Umbilical cord (tissue), 2 donors: ENCODE results near the gene KCNJ11. TPM values are rescaled to one million over a fixed set of nuclear protein-coding genes. Genes with fewer than 3 reads are reported as not detected.

Experiments
- DNase-seq: peaks from one replicate; pipeline ENCODE4 v3.0.0-alpha.2; 2015; ENCODE audit warnings: low spot score
- total RNA-seq: library from RNA; depleted of rRNA; stranded (reverse); fragments of >200 nt; gene quantifications from one replicate; pipeline ENCODE4 v1.2.3, GENCODE V29; 2014; ENCODE audit warnings: low replicate concordance; ENCODE audit not compliant: insufficient read depth

Gene KCNJ11
- total RNA-seq, 1 donor from 2014 or later, result 0.48 TPM

DNA sequence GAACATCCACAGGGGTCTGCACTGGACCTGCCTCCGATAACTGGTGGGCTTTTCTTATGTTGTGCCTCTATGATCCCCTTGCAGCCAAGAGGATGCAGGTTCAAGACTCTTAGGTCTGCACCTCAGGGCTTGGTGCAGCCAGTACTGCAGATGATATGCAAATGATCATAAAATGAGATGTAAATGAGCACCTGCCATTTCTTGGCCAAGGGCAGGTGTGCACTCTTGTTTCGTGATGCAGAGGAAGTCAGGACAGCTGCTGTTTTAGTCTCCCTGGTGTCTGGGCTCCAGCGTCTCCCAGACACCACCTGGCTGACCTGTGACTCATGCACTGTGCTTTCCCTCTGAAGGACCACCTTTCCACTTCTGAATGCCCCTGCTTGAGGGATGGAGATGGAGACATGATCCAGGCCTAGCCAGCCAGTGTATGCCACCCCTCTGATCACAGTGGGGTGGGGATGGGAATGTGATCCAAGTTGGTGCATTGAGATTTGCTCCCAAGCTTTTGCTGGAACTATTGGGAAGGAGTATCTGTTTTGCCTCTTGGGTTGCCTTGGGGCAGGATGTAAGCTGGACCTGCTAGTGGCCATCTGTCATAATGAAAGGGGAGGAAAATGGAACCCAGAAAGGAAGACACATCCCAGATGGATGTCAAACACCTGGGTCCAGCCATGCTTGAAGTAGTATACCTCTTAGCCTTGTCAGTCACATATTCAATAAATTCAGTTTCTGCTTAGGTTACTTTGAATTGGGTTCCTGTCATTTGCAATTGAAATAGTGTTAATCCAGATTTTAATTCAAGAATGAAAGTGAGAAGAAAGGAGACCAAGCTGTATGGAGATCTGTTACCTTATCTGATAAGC is 3.3 kb upstream of the KCNJ11 start:
- DNase-seq, result no peak

DNA sequence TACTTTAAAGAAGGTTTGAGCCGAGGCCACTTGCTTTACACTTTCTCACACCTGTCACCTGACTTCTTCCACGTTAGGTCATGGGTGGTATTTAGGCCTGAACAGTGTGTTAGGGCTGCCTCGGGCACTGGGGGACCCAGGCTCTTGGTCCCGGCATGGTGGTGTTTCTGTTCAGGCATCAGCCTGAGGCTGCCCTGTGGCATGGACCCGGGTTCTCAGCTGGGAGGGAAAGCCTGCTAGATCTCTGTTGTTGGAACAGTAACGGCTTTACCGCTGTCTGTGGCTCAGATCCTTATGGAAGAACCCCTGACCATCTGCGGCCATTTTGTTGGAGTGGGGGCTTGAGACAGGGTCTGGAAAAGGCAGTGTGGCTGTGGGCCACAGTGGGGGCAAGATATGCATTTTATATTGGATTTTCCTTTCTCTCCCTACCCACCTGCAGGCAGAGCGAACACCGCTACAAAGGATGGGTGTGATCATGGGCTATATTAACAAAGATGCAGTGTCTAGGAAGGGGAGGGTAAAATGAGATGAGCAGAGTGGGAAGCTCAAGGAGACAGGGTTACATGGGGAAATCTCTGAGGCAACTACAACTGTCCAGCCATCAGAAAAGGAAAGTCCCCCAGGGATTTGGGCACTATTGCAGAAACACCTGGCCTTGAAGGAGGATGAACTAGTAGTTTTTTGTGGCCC is 1.6 kb upstream of the KCNJ11 start:
- DNase-seq, result no peak

DNA sequence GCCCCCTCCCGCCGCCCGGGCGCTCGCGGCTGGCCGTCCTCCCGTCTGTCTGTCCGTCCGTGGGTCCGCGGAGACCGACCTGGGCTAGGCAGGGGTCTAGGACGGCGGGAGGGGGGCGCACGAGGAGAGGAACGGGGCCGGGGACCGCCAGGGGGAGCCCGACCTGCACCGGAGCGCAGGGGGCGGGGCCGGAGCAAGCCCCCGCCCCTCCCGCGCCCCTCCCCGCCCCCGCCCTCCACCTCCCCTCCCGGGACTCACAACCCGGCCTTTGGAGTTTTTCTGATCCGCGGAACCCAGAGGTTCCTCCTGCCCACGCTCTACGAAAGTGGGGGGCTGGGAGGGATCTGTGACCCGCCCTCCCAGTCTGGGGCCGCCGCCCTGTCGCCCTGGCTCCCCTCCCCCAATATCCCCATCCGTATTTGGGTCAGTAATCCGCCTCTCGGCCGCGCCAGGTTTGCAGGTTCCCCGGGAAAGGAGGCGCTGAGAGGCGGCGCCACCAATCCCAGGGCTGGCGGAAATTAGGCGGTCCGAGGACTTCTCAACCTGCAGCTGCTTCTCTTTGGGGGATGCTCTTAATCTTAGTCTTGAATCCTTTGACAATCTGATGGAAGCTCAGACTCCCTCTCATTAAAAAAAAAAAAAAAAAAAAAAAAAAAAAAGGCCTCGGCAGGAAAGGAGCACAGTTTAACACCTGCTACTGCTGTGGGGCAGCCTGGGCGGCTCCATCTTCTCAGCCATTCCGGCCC is 925 bp upstream of the KCNJ11 start:
- DNase-seq, result peak; percentile 21

DNA sequence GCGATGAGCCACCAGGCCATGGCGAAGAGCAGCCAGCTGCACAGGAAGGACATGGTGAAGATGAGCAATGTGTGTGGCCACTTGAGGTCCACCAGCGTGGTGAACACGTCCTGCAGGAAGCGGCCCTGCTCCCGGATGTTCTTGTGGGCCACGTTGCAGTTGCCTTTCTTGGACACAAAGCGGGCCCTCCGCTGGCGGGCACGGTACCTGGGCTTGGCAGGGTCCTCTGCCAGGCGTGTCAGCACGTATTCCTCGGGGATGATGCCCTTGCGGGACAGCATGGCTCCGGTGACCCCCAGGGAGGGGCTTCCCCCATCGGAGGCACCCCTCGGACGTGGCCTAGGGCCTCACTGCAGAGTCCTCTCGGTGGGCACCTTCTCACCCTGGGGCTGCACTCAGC is 648 bp downstream of the KCNJ11 start:
- DNase-seq, result no peak

DNA sequence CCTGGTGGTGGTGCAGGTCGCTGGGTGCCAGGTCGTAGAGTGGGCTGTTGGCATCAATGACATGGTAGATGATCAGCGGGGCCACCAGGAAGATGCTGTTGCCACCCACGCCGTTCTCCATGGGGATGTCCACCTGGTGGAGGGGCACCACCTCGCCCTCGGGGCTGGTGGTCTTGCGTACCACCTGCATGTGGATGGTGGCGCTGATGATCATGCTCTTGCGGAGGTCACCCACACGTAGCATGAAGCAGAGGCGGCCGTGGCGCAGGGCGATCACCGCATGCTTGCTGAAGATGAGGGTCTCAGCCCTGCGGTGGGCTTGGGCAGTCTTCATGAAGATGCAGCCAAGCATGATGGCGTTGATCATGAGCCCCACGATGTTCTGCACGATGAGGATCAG is 1.2 kb downstream of the KCNJ11 start:
- DNase-seq, result no peak

DNA sequence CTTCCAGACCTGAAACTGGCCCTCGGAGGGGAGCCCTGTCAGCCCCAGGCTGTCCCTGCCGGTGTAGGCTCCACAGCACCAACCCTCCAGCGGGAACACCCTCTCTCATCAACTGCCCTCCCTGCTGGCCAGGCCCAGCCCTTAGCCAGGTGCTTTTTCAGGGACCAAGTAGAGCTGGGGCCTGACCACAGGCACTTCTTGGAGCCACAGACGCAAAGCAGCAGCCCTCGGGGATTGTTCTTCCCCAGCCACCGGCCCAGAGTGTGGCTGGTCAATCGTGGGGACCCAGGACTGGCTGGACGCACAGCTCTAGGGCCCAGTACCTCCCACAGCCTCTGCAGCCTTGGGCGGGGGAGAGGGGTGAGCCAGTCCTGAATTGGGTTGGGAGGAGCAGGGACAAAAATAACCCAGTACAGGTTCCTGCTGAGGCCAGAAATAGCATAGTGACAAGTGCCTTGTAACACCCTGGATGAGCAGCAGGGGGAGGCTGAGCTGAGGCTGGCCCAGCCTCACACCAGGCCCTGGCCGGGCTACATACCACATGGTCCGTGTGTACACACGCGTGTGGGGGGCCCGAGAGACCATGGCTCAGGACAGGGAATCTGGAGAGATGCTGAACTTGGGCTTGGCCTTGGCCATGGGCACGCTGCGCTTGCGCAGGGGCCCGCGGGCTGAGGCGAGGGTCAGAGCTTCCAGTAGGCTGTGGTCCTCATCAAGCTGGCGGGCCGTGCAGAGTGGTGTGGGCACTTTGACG is 2.0 kb downstream of the KCNJ11 start:
- peak; percentile 24 for DNase-seq

DNA sequence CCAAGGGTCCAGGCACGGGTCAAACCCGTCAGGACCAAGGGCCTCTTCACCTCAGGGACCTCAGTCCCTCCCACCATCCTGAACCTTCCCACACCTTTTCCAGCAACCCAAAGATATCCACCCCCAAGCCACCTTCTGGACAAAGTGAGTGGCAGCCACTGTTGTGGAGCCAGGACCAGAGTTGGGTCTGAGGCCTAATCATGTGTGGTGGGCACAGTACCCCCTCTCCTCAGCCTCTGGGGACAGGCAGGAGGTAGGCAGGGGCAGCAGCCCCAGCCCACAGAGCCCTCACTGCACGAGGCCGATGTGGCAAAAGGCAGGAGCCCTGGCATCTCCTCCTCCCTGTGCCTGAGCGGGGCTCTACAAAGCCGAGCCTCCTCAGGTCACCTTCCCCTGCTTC is 2.5 kb downstream of the KCNJ11 start:
- DNase-seq, result no peak

DNA sequence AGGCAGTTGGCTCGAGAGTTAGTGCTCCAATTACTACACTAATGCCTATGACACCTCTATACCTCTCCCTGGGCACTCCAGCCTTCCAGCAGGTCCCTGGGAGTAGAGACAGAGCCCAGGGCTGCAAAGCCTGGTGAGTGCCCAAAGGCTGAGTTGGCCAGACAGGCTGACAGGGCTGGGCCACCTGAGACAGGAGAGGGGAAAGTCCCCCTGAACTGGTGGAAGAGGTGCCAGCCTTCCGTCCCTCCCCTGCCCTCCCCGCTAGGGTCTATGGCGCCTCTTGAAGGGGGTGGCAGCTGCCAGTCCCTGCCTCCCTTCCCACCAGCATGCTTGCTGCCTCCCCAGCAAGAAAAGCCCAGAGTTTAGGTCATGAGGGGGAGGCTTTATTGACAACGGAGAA is 3.0 kb downstream of the KCNJ11 start:
- DNase-seq, result no peak

DNA sequence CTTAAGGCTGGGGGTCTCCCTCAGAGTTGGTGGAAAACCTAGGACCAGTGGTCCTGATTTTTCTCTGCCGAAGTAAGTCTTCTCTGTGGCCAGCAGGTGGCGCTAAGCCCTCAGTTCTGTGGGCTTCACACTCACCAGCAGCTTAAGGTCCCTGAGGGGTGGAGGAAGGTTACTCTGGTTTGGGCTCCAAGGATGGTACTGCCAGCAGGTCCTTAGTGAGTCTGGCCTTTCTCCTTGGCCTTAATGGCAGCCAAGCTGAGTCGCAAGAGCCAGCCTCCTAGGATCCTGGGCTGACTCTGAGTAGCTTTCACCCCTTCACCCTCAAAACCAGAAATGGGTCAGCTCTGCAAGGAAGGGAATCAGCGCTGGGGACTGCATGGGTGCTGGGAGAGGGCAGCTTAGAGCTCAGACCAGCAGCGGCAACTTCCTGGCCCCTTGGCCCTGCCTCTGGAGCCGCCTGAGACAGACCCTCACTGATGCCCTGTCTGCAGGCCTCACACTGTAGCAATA is 4.4 kb downstream of the KCNJ11 start:
- peak; percentile 88 for DNase-seq

DNA sequence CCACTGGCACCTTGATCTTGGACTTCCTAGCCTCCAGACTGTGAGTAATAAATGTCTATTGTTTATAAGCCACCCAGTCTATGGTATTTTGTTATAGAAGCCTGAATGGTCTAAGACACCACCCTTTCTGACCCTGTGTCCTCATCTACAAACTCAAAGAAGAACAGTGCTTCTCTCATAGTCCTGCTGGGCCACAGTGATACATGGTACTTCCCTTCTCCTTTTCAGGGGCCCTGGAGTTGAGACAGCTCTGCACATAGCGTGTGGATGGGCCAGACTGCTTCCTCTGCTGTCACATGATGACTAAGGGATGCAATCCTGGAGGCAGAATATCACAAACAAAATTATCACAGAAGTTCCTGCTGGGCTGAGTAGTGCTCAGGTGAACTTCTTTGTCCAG is 5.0 kb downstream of the KCNJ11 start:
- DNase-seq, result no peak

DNA sequence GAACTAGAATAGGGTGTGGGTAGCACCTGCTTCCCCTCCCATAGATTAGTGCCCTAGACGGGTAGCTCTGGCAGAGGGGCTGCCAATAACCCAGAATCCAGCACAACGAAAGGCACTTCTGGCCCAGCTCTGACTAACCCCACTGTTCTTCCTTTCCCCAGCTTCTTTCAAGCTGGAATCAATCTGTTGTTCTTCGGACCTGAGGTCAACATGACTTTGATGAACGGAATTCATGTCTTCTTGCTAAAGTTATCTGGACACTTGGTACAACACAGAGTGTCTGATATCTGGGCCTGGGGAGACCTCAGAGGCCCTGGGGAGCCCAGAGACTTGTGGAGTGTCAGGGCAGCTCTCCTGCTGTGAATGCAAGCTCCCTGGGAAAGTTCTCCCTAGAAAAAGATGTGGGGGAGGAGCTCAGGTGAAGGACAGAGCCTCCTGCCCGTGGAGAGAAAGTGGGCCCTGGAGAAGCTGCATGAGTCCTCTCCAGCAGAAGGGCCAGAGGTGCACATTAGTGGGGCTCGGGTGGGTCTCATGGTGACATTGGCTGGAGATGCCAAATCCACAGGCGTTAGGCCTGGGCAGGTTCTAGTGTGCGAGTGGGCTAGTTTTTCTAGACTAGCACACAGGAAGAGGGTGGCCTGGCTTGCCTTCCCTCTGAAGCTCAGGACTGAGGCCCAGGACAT is 6.3 kb downstream of the KCNJ11 start:
- no peak for DNase-seq

DNA sequence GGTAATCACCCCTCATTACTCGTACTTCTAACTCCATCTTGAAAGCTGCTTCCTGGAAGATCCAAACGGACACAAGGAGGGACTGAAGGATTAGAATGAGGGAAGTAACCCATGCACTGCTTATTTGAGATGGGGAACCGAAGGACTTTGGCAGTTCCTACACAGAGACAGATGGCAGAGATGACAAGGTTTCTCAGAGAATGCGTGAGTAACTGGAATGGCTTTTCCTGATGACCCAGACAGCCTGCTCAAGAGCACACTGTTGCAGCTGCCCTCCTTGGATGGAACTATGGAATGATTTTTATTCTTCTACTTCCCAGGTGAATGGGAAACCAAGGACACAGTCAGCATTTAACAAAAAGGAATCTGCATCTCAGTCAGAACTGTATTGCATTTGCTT is 7.3 kb downstream of the KCNJ11 start:
- no peak for DNase-seq

DNA sequence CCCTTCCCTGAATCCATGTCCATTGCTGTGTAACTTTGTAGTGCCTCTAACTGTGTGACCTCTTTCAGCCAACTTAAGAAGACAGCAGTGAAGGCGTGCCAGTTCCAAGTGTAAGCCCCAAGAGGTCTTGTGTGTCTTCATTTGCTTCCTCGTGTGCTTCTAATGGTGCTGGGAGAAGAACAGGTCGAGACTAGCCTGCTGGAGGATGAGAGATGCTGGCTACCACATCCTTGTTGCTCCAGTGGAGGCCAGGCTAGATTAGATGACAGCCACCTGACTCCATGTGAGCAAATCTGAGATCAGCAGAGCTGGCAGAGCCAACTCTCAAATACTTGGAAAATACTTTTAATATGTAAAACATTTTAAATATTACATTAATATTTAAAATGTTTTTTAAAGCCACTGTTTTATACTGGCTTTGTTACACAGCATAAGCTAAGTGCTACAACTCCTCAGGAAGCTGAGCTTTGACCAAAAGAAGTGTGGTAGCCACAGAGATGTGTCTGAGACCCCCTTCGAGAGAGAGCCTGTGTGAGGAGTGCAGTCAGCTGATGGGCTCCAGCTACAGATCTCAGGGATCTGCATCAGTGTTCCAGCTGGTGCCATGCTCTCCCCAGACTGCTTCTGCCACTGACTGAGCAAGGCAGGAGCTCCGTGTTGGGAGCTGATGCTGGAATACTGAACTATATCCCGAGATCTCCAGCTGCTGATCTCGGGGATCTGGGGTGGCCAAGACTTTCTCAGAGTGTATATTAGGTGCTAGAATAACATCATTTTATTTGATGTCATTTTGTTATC is 8.9 kb downstream of the KCNJ11 start:
- no peak for DNase-seq

DNA sequence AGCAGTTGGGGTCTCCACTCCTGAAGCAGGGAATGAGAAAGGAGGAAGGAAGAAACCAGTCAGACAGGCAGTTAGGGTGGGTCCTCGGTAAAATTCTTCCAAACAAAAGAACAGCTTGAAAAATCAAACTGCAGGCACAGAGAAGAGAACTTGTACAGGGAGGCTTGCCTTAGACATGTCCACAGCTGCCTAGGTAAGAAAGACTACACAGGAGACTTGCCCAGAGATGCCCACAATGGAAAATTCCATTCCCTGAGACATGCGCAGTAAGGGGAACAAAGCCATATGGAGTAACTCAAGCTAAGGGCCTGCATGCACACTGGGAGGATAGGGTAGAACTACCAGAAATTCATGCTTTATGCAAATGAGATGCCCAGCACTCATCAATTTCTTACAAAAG is 9.8 kb downstream of the KCNJ11 start:
- no peak for DNase-seq

DNA sequence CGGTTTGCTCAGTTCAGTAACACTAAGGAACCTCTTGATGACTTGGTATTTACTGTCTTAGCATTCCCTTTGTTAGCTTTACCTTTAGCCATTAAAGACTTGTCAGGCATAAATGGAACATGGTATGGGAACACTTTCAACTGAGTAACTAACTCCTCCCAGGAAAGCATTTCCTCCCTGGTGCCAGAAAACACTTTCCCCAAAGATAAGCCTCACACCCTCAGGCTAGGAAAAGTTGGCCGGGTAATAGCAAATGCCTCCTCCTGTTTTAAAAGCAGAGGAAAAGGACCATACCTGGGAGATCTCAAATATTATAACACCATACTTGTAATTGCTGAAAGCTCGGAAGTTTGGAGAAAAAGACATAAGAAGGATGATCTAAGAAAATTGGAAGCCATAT is 12.0 kb downstream of the KCNJ11 start:
- DNase-seq, result no peak

DNA sequence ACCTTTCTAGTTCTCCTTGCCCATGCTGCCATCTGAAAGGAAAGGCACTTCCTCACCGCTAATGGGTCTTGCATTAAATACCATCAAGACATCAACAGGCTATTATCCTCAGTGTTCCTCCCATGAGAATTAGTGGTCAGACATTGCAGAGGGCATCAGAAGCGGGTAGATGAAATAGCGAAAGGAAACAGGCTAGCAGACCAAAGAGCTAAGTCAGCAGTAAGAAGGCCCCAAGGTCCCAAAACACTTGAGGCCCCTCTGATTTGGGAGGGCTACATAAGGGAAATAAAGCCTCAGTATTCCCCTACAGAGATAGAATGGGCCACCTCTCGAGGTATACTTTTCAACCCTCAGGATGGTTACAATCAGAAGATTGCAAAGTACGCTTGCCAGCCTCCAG is 12.9 kb downstream of the KCNJ11 start:
- DNase-seq, result no peak

DNA sequence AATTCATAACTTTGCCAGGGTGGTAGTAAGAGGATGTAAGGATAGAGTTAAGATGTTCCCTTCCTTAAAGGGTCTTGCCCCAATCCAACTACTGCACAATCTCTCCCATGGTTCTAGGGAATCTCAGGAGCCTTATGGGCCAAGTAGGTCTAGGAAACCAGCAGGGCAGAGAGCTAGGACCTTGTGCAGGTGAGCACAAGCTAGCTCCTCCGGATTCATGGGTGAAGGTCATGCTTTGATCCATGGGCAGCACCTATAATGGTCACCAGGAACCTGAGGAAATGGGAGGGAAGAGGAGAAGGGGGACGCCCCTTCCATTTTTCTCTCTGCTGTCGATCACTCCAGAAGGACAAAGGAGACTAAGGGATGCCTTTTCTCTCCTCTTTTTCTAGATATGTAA is 16.8 kb downstream of the KCNJ11 start:
- DNase-seq, result no peak

DNA sequence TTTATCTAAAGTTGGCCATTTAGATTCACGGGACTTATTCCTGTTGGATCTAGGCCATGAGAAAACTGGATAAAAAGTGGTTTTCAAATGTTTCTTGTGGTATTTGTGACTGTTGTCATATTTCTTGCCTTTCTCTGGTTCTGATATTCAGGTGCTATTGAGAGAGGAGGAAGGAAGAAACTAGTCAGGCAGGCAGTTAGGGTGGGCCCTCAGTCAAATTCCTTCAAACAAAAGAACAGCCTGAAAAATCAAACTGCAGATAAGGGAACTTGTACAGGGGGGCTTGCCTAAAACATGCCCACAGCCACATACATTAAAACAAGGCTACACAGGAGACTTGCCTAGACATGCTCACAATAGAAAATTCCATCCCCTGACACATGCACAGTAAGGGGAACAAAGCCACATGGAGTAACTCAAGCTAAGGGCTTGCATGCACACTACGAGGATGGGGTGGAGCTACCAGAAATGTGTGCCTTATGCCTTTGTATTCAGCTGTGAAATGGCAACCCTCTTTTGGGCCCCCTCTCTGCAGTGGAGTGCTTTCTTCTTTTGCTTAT is 18.7 kb downstream of the KCNJ11 start:
- DNase-seq, result no peak

DNA sequence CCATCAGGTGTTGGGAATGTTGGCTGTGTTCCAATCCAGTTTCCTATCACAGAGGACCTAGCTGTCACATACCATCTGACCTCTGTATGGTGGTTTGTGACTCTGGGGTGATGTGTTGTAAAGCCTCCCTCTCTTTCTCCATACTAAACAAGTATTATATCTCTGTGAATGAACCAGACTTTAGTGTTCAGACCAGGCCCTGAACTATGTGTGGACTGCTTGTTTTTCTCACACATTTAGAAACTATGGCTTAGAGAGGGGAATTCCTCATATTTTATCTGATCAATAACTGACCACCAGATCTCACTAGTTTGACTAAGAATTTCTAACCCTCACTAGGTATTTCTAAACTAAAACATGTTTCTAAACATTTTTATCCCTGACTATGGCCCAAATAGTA is 19.4 kb downstream of the KCNJ11 start:
- no peak for DNase-seq

DNA sequence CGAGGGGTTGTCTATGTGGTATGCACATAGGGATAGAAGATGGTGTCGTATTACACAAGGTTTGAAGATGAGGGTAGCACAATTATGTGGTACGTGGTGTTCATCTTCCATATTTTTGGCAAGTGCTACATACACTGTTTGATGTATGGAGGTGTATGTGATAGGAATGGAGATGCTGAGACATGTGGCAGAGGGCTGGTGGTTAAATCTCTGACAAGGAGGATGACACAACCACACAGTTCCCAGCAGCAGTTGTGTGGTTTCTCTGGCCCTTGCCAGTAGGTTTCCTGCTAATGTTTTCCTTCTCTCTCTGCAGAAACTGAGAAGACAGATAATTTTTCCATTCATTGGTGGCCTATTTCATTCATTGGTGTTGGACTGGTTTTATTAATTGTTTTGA is 19.9 kb downstream of the KCNJ11 start:
- no peak for DNase-seq
